Stimulated activated naive CD4-positive, alpha-beta T cell (primary cell): ENCODE measurements around the gene RGN.
"Not testable (repeated sequence)": the region's sequence is repeated elsewhere in the genome, so short reads cannot be mapped to it uniquely, and the experiment has no call there.

ENCODE experiments used
- DNase-seq, 6 experiments: peaks; one replicate each; lab custom pipeline; 2025; lab: John Stamatoyannopoulos, UW

Gene RGN

GRCh38 chrX:47116551-47117110, 38.4 kb downstream of the RGN start:
- not testable (repeated sequence) for DNase-seq

GRCh38 chrX:47124466-47124865, 46.2 kb downstream of the RGN start:
- not testable (repeated sequence) for DNase-seq

GRCh38 chrX:47129157-47129898, 51.1 kb downstream of the RGN start:
- peak; percentile 78 to 93 (median 87) for DNase-seq

- DNase-seq = no peak
Measured at GRCh38 chrX:47129899-47130358, 51.7 kb downstream of the RGN start.

- no peak for DNase-seq
Measured at GRCh38 chrX:47133493-47133892, 55.2 kb downstream of the RGN start.

GRCh38 chrX:47135650-47136049, 57.4 kb downstream of the RGN start:
- DNase-seq = not testable (repeated sequence)

- DNase-seq = no peak
Measured at GRCh38 chrX:47138171-47138570, 59.9 kb downstream of the RGN start.
